DOHH2 (cell line): ENCODE data around the gene PAEP.

Source experiments
- EZH2phosphoT487 ChIP-seq: fragments of 200-600 bp; sonication (generic); IDR thresholded peaks from 2 replicates; pipeline ENCODE4 v1.6.1; 2017; ENCODE audit warnings: borderline replicate concordance, mild to moderate bottlenecking, antibody characterized with exemption, low read length, moderate library complexity, mixed read lengths
- TF ChIP-seq, protein P1 (sequence below): fragments of 200-600 bp; sonication (generic); IDR thresholded peaks from one replicate; pipeline ENCODE4 v1.5.1; 2014; ENCODE audit warnings: antibody characterized with exemption, mild to moderate bottlenecking, low read depth, low read length; ENCODE audit not compliant: poor library complexity, severe bottlenecking

- TF ChIP-seq, protein P1, sequence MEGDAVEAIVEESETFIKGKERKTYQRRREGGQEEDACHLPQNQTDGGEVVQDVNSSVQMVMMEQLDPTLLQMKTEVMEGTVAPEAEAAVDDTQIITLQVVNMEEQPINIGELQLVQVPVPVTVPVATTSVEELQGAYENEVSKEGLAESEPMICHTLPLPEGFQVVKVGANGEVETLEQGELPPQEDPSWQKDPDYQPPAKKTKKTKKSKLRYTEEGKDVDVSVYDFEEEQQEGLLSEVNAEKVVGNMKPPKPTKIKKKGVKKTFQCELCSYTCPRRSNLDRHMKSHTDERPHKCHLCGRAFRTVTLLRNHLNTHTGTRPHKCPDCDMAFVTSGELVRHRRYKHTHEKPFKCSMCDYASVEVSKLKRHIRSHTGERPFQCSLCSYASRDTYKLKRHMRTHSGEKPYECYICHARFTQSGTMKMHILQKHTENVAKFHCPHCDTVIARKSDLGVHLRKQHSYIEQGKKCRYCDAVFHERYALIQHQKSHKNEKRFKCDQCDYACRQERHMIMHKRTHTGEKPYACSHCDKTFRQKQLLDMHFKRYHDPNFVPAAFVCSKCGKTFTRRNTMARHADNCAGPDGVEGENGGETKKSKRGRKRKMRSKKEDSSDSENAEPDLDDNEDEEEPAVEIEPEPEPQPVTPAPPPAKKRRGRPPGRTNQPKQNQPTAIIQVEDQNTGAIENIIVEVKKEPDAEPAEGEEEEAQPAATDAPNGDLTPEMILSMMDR: no peak
- TF ChIP-seq EZH2phosphoT487: no peak
These were observed 49.8 kb downstream of the PAEP start for GRCh38 chr9:135611142-135611874.
